LHCN-M2 (cell line): ENCODE measurements around the gene C2CD2. TPM values are rescaled to one million over a fixed set of nuclear protein-coding genes. Genes with fewer than 3 reads are reported as not detected.
A peak's percentile ranks its signal among the peaks of the same experiment; 100 is the strongest.

ENCODE experiments used
- DNase-seq: peaks from one replicate; pipeline ENCODE4 v3.0.0-alpha.2; 2012; ENCODE audit warnings: low read depth
- total RNA-seq: library from RNA; depleted of rRNA; stranded (reverse); fragments of >200 nt; gene quantifications from 2 replicates; pipeline ENCODE4 v1.2.3, GENCODE V29; 2014

C2CD2 gene
- total RNA-seq, 1 experiment from 2014 or later, result 22.2 TPM

- peak; percentile 44 for DNase-seq
These were observed 20.3 kb downstream of the C2CD2 start for GRCh38 chr21:41933313-41934079.

DNA sequence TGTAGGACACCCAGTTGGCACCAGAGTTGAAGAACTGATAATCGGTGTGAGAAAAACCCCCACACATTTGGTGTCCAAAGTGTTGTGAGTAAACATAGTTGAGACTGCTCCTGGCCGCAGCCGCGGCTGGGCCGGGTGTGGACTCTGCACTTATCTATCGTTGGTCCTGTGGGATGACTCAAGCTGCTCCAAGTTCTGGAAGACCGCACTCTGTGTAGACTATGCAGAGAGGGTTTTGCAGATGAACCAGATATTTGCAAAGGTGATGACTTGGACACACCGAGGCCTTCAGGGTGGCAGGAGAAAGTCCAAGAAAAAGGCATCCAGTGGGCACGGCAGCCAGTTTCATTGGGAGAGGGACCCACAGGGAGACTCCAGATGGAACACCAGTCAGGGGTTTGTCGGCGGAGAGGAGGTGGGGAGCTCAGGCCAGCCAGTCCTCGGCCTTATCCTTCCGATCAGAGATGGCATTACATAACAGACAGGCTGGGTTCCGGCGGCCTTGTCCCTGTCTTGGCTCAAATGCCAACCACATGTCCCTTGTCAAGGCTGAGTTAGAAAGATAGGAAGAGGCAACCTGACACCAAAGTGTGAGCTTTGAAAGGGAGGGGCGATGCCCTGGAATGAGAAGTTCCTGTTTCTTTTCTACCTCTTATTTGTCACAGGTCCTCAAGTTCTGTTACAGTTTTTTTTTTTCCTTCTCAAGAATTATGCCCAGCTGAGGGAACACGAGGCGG is 21.1 kb downstream of the C2CD2 start:
- peak; percentile 70 for DNase-seq

DNA sequence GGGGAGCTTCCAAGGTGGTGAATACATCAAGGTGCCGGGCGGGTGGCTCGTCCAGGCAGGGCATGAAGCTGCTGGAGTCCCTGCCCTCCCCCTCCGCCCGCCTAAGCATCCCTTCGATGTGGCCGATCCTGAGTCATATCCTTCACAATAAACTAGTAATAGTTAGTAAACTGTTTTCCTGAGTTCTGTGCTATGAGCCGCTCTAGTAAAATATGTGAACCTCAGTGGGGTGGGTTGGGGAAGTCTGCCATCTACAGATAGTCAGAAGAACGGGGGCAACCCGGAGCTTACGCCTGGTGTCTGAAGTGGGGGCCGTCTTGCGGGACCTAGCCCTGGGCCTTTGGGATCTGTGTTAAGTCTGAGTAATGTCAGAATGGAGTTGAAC is 21.6 kb downstream of the C2CD2 start:
- peak; percentile 85 for DNase-seq

DNA sequence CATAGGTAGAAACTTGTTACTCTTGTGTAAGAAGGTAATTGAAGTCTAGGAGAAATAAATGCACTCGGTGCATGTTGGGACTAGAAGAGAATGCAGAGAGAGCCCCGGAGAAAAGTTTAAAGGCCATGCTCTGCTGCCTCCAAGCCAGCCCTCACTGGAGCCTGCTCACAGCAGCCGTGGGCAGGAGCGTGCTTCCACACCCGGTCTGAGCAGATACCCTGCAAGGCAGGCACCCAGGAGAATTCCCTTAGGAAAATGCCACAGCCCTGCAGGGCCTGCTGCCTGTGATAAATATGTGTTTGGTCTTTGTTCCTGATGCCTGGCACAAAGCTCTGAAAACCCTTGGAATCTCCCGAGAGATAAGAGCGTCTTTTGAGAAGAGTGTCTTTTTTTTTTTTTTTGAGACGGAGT is 22.8 kb downstream of the C2CD2 start:
- no peak for DNase-seq

- DNase-seq, result no peak
These were observed 24.6 kb downstream of the C2CD2 start for GRCh38 chr21:41929248-41929647.

- no peak for DNase-seq
These were observed 25.1 kb downstream of the C2CD2 start for GRCh38 chr21:41928621-41929220.

GRCh38 chr21:41927727-41928409 is 25.9 kb downstream of the C2CD2 start:
- no peak for DNase-seq

DNA sequence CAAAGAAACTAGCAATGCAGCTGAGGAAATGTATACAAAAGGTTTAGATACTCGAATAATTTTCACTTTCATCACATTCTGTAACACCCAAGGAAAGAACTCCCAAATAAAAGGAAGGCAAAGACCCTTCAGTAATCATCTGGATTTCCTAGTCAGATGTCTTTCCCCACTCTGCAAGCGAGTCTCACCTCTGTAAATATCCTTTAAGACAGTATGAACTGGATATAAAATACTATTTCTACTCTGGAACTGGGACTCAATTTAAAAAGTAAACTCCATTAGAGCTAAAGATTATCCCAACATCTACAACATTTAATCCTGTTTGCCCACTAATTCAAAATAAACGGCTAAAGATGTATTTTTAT is 27.0 kb downstream of the C2CD2 start:
- DNase-seq, result no peak

GRCh38 chr21:41926117-41926806 is 27.6 kb downstream of the C2CD2 start:
- DNase-seq, result peak; percentile 70

DNA sequence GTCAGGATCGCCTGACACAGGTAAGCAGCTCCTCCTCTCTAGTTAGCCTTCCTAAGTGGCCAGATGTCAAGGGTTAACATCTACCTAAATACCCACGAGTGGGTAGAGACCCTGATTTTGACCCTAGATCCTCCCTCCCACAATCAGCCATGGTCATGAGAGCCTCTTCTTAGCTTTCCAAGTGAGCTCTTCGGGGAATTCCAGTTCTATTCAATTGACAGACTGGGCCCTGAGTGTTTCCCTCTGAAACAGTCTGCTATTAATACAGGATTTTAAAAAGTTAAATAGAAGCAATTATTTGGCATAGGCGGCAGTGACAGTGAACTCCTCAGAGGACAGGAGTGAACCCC is 28.1 kb downstream of the C2CD2 start:
- no peak for DNase-seq

GRCh38 chr21:41924368-41924754 is 29.5 kb downstream of the C2CD2 start:
- DNase-seq, result peak; percentile 35

GRCh38 chr21:41923631-41924367 is 30.0 kb downstream of the C2CD2 start:
- DNase-seq, result peak; percentile 83

DNA sequence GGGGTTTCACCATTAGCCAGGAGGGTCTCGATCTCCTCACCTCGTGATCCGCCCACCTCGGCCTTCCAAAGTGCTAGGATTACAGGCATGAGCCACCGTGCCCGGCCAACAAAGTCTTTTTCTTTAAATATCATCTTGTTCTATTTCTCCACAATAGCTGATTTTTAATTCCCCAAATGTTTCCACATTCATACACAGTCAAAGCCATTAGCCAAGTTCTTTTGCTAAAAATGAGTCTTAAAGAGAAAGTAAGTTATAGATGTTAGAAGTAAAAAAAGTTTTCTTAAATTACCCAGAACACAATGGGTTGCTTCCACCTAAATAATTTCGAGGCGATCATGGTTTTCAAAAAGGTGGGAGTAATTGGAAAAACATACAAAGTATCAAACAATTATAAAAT is 30.6 kb downstream of the C2CD2 start:
- no peak for DNase-seq

- DNase-seq, result no peak
These were observed 32.8 kb downstream of the C2CD2 start for GRCh38 chr21:41921021-41921420.

GRCh38 chr21:41920476-41920875 is 33.3 kb downstream of the C2CD2 start:
- no peak for DNase-seq

- DNase-seq, result no peak
These were observed 34.0 kb downstream of the C2CD2 start for GRCh38 chr21:41919666-41920398.

DNA sequence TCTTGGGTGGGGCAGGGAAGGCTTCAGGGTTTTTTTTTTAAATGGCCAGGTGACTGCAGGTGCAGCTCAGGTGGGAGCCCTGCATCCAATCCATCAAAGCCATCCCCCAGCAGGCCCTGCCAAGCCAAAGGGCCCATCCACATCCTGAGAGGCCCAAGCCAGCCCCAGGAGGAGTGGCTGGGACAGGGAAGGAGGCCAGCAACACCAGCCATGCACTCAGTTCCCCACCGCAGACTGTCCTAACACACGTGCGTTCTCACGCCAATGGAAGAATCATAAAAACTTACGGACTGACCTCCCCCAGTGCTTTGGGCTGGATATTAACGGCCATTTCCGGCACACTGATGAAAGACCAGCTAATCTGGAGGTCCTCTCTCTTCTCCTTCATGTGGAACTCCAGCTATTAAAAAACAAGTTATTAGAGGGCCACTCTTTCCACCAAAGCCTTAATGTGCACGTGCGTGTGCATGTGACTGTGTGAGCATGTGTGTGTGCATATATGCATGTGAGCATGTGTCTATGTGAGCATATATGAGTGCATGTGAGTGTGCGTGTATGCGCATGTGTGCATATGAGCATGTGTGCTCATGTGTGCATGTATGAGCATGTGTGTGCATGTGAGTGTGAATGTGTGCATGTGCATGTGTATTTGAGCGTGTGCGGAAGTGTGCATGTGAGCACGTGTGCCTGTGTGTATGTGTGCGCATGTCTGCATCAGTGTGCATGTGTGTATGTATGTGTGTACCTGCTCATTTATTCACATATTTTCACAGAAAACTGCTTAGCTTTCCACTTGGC is 35.1 kb downstream of the C2CD2 start:
- no peak for DNase-seq

DNA sequence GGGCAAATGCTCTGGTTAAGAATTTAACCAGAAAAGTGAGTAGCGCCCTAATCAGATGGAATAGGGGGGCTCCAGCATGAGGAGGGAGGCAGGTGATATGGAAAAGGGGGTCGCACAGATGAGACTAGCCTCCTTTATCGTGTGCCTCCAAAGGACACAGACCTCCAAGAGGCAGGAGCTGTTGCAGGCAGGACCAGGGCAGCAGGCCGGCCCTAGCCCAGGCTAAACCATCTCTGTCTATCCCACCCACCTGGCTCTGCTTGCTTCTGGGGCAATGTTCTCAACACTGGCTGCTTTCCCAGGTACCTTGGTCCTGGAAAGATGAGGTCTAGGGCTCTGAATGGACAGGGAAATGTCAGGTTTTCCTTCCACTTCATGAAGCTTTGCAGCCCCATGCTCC is 36.3 kb downstream of the C2CD2 start:
- DNase-seq, result no peak

- no peak for DNase-seq
These were observed 36.9 kb downstream of the C2CD2 start for GRCh38 chr21:41916888-41917433.
